ENCODE results near the gene KCNJ14.

DNA sequence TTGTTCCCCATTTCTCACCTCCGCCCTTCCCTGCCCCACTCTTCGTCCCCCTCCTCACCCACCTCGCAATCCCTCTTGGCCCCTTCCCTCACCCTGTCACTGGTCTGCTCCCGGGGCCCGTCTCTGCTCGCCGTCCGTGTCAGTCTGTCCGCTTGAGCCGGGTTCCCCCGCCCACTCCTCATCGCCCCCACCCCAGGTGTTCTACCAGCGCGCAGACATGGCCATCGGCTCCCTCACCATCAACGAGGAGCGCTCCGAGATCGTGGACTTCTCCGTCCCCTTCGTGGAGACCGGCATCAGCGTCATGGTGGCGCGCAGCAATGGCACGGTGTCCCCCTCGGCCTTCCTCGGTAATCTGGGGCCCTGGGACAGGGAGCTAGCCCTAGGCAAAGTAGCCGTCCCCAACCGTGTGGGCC is 39.6 kb upstream of the KCNJ14 start:
- TF ChIP-seq, protein P1, sequence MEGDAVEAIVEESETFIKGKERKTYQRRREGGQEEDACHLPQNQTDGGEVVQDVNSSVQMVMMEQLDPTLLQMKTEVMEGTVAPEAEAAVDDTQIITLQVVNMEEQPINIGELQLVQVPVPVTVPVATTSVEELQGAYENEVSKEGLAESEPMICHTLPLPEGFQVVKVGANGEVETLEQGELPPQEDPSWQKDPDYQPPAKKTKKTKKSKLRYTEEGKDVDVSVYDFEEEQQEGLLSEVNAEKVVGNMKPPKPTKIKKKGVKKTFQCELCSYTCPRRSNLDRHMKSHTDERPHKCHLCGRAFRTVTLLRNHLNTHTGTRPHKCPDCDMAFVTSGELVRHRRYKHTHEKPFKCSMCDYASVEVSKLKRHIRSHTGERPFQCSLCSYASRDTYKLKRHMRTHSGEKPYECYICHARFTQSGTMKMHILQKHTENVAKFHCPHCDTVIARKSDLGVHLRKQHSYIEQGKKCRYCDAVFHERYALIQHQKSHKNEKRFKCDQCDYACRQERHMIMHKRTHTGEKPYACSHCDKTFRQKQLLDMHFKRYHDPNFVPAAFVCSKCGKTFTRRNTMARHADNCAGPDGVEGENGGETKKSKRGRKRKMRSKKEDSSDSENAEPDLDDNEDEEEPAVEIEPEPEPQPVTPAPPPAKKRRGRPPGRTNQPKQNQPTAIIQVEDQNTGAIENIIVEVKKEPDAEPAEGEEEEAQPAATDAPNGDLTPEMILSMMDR (IDR thresholded peaks at IDR 0.05): no peak
- no peak for TF ChIP-seq POLR2A (IDR thresholded peaks at IDR 0.05)
- TF ChIP-seq EP300 (IDR thresholded peaks at IDR 0.05): no peak
